ENCODE results near the gene TTC4. TPM values are rescaled to one million over a fixed set of nuclear protein-coding genes. Genes with fewer than 3 reads are reported as not detected.

The TTC4 gene
- total RNA-seq, 1 experiment from 2014 or later, result 25.2 TPM

- ChIA-PET CTCF (no interaction called here), POLR2A (no interaction called here)
- Histone ChIP-seq H3K9me3 (ENCODE audit: control insufficient read depth, insufficient read depth, low read depth, low read length) (no peaks in the 10 kb centered on the region), H3K27me3 (ENCODE audit: control insufficient read depth, insufficient read depth, low read length) (no peaks in the 10 kb centered on the region), H3K4me3 (ENCODE audit: low read depth in 2 of 2, low read length in 2 of 2) (no peak overlapping the region), H3K4me1 (ENCODE audit: control insufficient read depth, insufficient read depth, low read length) (no peaks in the 10 kb centered on the region), H3K27ac (ENCODE audit: low read length) (no peak overlapping the region), H3K36me3 (ENCODE audit: control insufficient read depth, insufficient read depth, low read length) (no peaks in the 10 kb centered on the region)
- no TSS peak for BruUV-seq (replicated peaks)
- ATAC-seq, result no peak
- DNase-seq (ENCODE audit: low read depth, low spot score), result no peak
- intact Hi-C loops (cut with micrococcal nuclease; ENCODE audit: unreplicated experiment), result no loop called here
- in situ Hi-C loops (cut with HindIII; ENCODE audit: low pct_unique_long_range_greater_than_20kb, low sequenced_read_pairs), result no loop called here
- TF ChIP-seq CTCF (IDR thresholded peaks at IDR 0.05), result no peak
- TF ChIP-seq, protein P1, sequence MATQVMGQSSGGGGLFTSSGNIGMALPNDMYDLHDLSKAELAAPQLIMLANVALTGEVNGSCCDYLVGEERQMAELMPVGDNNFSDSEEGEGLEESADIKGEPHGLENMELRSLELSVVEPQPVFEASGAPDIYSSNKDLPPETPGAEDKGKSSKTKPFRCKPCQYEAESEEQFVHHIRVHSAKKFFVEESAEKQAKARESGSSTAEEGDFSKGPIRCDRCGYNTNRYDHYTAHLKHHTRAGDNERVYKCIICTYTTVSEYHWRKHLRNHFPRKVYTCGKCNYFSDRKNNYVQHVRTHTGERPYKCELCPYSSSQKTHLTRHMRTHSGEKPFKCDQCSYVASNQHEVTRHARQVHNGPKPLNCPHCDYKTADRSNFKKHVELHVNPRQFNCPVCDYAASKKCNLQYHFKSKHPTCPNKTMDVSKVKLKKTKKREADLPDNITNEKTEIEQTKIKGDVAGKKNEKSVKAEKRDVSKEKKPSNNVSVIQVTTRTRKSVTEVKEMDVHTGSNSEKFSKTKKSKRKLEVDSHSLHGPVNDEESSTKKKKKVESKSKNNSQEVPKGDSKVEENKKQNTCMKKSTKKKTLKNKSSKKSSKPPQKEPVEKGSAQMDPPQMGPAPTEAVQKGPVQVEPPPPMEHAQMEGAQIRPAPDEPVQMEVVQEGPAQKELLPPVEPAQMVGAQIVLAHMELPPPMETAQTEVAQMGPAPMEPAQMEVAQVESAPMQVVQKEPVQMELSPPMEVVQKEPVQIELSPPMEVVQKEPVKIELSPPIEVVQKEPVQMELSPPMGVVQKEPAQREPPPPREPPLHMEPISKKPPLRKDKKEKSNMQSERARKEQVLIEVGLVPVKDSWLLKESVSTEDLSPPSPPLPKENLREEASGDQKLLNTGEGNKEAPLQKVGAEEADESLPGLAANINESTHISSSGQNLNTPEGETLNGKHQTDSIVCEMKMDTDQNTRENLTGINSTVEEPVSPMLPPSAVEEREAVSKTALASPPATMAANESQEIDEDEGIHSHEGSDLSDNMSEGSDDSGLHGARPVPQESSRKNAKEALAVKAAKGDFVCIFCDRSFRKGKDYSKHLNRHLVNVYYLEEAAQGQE (IDR thresholded peaks at IDR 0.05; ENCODE audit: insufficient read depth in 1 of 2, low read depth in 2 of 2, low read length in 1 of 2), result no peak
- TF ChIP-seq SIN3A (IDR thresholded peaks at IDR 0.05; ENCODE audit: borderline replicate concordance, insufficient read depth, low read depth, low read length), result no peak
- no peak for TF ChIP-seq TCF7L2 (IDR thresholded peaks at IDR 0.05; ENCODE audit: low read depth, low read length)
- TF ChIP-seq POLR2AphosphoS5 (IDR thresholded peaks at IDR 0.05; ENCODE audit: low read depth, low read length), result no peak
These were observed 32.6 kb downstream of the TTC4 start for GRCh38 chr1:54748094-54748835.

- Histone ChIP-seq H3K27ac (ENCODE audit: low read length) (no peak overlapping the region), H3K27me3 (ENCODE audit: control insufficient read depth, insufficient read depth, low read length) (no peaks in the 10 kb centered on the region), H3K9me3 (ENCODE audit: control insufficient read depth, insufficient read depth, low read depth, low read length) (no peaks in the 10 kb centered on the region), H3K36me3 (ENCODE audit: control insufficient read depth, insufficient read depth, low read length) (no peaks in the 10 kb centered on the region), H3K4me1 (ENCODE audit: control insufficient read depth, insufficient read depth, low read length) (no peaks in the 10 kb centered on the region), H3K4me3 (ENCODE audit: low read depth in 2 of 2, low read length in 2 of 2) (no peak overlapping the region)
- DNase-seq (ENCODE audit: low read depth, low spot score) (no peak), ATAC-seq (no peak)
- ChIA-PET POLR2A (no interaction called here), CTCF (no interaction called here)
- TF ChIP-seq CTCF (IDR thresholded peaks at IDR 0.05), result no peak
- TF ChIP-seq, protein P1 (IDR thresholded peaks at IDR 0.05; ENCODE audit: insufficient read depth in 1 of 2, low read depth in 2 of 2, low read length in 1 of 2), result no peak
- TF ChIP-seq SIN3A (IDR thresholded peaks at IDR 0.05; ENCODE audit: borderline replicate concordance, insufficient read depth, low read depth, low read length), result no peak
- TF ChIP-seq TCF7L2 (IDR thresholded peaks at IDR 0.05; ENCODE audit: low read depth, low read length), result no peak
- TF ChIP-seq POLR2AphosphoS5 (IDR thresholded peaks at IDR 0.05; ENCODE audit: low read depth, low read length), result no peak
- in situ Hi-C loops (cut with HindIII; ENCODE audit: low pct_unique_long_range_greater_than_20kb, low sequenced_read_pairs), result no loop called here
- intact Hi-C loops (cut with micrococcal nuclease; ENCODE audit: unreplicated experiment), result no loop called here
- no TSS peak for BruUV-seq (replicated peaks)
These were observed 34.9 kb downstream of the TTC4 start for GRCh38 chr1:54750596-54750995.

All from Panc1 (cell line).